ENCODE measurements around the gene NKIRAS2. TPM values are rescaled to one million over a fixed set of nuclear protein-coding genes. Genes with fewer than 3 reads are reported as not detected.

The NKIRAS2 gene
- total RNA-seq, 1 experiment from 2014 or later: 22.4 TPM

- ATAC-seq (no peak), DNase-seq (ENCODE audit: low read depth, low spot score) (no peak)
- intact Hi-C loops (cut with micrococcal nuclease; ENCODE audit: unreplicated experiment): no loop called here
- no peak for TF ChIP-seq POLR2AphosphoS5 (IDR thresholded peaks at IDR 0.05; ENCODE audit: low read depth, low read length)
- no peak for TF ChIP-seq TCF7L2 (IDR thresholded peaks at IDR 0.05; ENCODE audit: low read depth, low read length)
- TF ChIP-seq SIN3A (IDR thresholded peaks at IDR 0.05; ENCODE audit: borderline replicate concordance, insufficient read depth, low read depth, low read length): no peak
- TF ChIP-seq CTCF (IDR thresholded peaks at IDR 0.05): no peak
- TF ChIP-seq REST (IDR thresholded peaks at IDR 0.05; ENCODE audit: insufficient read depth in 1 of 2, low read depth in 2 of 2, low read length in 1 of 2): no peak
- H3K36me3 ChIP-seq (ENCODE audit: control insufficient read depth, insufficient read depth, low read length): peaks cover 2% of the 10 kb centered on the region; the same call in 1 of the 2 replicates
- no peaks in the 10 kb centered on the region for H3K9me3 ChIP-seq (ENCODE audit: control insufficient read depth, insufficient read depth, low read depth, low read length)
- in situ Hi-C loops (cut with HindIII; ENCODE audit: low pct_unique_long_range_greater_than_20kb, low sequenced_read_pairs): no loop called here
- H3K4me1 ChIP-seq (ENCODE audit: control insufficient read depth, insufficient read depth, low read length): no peaks in the 10 kb centered on the region
- TSS peak; percentile 13 for BruUV-seq (replicated peaks)
- H3K27ac ChIP-seq (ENCODE audit: low read length): no peak overlapping the region
- ChIA-PET POLR2A (no interaction called here), CTCF (no interaction called here)
- no peaks in the 10 kb centered on the region for H3K27me3 ChIP-seq (ENCODE audit: control insufficient read depth, insufficient read depth, low read length)
- H3K4me3 ChIP-seq (ENCODE audit: low read depth in 2 of 2, low read length in 2 of 2): no peak overlapping the region
Observed at GRCh38 chr17:42000413-42001133, 19.3 kb upstream of the NKIRAS2 start.

- TF ChIP-seq SIN3A (IDR thresholded peaks at IDR 0.05; ENCODE audit: borderline replicate concordance, insufficient read depth, low read depth, low read length) (no peak), TCF7L2 (IDR thresholded peaks at IDR 0.05; ENCODE audit: low read depth, low read length) (no peak), CTCF (IDR thresholded peaks at IDR 0.05) (no peak), POLR2AphosphoS5 (IDR thresholded peaks at IDR 0.05; ENCODE audit: low read depth, low read length) (no peak), REST (IDR thresholded peaks at IDR 0.05; ENCODE audit: insufficient read depth in 1 of 2, low read depth in 2 of 2, low read length in 1 of 2) (no peak)
- DNase-seq (ENCODE audit: low read depth, low spot score): no peak
- Histone ChIP-seq H3K9me3 (ENCODE audit: control insufficient read depth, insufficient read depth, low read depth, low read length) (no peaks in the 10 kb centered on the region), H3K27ac (ENCODE audit: low read length) (no peak overlapping the region), H3K27me3 (ENCODE audit: control insufficient read depth, insufficient read depth, low read length) (no peaks in the 10 kb centered on the region), H3K4me3 (ENCODE audit: low read depth in 2 of 2, low read length in 2 of 2) (no peak overlapping the region), H3K4me1 (ENCODE audit: control insufficient read depth, insufficient read depth, low read length) (no peaks in the 10 kb centered on the region), H3K36me3 (ENCODE audit: control insufficient read depth, insufficient read depth, low read length) (no peaks in the 10 kb centered on the region; the same call in 1 of the 2 replicates)
- intact Hi-C loops (cut with micrococcal nuclease; ENCODE audit: unreplicated experiment): no loop called here
- ChIA-PET POLR2A (interaction anchor here (0.6 kb wide), 1 partner anchor 69 kb away, joined by 11 read pairs; no protein-coding TSS in a partner anchor), CTCF (no interaction called here)
- in situ Hi-C loops (cut with HindIII; ENCODE audit: low pct_unique_long_range_greater_than_20kb, low sequenced_read_pairs): no loop called here
- BruUV-seq (replicated peaks): no TSS peak
- no peak for ATAC-seq
Observed at GRCh38 chr17:42001729-42002128, 18.2 kb upstream of the NKIRAS2 start.
